GM19438 (cell line): Measurements from ENCODE around the gene C5orf46.
A peak's percentile ranks its signal among the peaks of the same experiment; 100 is the strongest.
"Not testable (repeated sequence)": the region's sequence is repeated elsewhere in the genome, so short reads cannot be mapped to it uniquely, and the experiment has no call there.

Experiments used
- ATAC-seq: cut with Tn5 transposase; IDR thresholded peaks from one replicate; pipeline ENCODE4 v1.9.1; 2021; ENCODE audit warnings: low read depth; ENCODE audit not compliant: unreplicated experiment

C5orf46 gene

DNA sequence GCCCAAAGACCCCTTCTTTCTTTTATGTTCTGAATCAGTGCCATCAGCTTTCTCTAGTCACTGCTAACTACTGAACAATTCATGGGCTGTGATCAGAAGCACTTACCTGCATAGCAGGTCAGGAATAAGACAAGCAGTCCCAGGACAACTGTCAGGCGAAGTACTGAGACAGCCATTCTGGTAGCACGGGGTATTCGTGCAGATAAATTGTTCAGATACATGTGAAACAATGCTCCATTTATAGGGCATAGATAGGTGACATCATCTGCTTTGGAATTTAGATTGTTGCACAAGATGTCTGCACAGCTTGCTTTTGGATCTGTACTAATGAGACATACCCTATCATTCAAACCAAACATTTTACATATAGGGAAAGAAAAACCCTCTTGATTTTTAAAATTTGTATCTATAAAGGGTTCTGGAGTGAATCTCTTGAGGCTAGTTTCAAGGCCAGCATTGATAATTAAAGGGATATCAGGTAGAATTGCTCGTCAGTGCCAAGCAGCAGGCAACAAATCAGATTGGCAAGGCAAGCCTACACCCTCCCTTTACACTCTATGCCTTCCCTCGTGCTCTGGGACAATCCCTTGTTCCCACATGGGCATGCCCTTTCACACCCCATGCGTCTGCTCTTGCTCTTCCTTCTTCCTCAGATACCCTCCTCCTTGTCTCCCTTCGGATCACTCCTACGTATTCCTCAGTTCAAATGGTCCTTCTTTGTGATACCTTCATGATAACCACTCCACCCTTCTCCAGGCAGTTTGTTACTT is at the start of gene C5orf46:
Gene C5orf46 (minus strand): TSS at position 213 of the 770 bp plus-strand sequence. CDS start 37 bp downstream, at position 176.
- ATAC-seq = no peak

DNA sequence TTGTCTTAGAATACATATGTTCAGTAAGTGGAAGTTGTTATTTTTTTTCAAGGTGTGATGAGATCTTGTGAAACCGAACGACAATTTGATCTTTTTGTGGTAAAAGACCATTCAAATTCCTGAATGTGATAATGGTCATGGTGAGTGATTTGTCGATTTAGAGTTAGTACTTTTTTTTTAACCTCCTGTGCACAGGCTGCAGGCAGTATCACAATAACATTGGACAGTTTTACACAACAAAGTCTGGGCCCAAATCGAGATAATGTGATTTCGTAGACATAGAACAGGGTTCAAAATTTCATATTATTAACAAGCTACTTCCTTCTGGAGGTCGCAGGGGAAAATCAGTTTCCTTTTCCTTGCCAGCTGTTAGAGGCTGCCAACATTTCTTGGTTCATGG is 48.6 kb upstream of the C5orf46 start:
- no peak for ATAC-seq

DNA sequence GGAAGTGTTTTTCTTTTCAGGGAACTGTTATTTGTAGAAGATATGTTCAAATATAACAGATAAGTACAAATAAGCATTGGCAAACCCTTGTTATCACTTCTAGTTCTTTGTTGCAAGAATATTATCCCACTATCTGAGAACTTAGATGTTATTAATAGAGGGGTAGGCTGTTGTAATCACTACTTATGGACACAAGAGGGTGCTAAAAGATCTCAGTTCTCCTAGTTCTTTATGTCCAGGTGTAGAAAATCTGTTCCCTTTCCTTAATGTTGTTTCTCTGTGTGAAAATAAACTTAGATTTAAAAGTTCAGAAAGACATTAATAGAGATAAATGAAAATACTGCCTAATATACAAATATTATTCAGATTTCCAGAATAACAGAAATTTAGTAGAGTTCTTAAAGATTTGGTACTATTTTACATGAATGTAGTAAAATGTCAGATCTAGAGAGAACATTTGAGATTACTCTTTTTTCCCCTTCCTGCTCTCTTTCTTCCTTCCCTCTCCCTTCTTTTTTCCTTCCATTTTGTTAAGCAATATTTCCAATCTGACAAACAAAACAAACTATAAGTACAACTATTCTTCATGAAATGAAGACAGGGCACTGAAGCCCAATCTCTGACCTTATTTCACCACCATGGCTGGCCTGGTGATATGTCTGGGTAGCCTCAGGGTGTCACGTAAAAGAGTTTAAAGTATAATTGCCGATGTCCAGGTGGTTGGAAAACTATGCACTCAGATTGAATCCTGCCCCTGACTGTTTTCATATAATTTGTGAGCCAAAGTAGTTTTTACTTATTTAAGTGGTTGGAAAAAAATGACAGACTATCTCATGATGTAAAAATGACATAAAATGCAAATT is 43.6 kb upstream of the C5orf46 start:
- peak; percentile 80 for ATAC-seq

DNA sequence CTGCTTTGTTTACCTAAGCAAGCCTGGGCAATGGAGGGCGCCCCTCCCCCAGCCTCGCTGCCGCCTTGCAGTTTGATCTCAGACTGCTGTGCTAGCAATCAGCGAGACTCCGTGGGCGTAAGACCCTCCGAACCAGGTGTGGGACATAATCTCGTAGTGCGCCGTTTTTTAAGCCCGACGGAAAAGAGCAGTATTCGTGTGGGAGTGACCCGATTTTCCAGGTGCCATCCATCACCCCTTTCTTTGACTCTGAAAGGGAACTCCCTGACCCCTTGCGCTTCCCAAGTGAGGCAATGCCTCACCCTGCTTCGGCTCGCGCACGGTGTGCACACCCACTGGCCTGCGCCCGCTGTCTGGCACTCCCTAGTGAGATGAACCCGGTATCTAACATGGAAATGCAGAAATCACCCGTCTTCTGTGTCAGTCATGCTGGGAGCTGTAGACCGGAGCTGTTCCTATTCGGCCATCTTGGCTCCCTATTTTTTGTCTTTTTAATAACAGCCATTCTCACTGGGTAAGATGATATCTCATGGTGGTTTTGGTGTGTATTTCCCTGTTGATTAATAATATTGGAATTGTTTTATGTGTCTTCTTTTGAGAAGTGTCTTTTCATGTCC is 40.4 kb upstream of the C5orf46 start:
- ATAC-seq = not testable (repeated sequence)

DNA sequence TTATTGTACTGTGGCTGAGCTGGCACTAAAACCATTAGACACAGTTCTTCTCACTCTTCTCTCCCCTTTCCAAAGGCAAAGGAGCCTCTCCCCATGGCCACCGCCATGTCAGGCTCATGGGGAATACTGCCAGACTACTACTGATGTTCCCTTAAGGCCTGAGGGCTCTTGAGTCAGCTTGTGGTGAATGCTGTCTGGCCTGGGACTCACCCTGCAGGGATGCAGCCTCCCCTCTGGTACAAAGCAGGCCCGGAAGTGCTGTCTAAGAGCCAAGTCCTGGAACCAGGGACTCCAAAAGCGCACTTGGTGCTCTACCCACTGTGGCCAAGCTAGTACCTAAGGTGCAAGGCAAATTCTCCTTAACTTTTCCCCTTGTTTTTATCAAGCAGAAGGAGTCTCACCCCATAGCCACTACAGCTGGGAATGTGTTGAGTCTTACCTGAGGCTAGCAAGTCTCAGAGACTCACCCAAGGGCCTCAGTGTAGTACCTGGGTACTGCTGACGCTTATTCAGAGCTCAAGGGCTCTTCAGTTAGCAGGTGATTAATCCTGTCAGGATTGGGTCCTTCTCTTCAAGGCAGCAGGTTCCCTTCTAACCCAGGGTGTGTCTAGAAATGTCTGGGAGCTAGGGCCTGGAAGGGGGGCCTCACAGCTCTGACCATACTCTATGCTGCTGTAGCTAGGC is 33.2 kb upstream of the C5orf46 start:
- ATAC-seq = no peak

DNA sequence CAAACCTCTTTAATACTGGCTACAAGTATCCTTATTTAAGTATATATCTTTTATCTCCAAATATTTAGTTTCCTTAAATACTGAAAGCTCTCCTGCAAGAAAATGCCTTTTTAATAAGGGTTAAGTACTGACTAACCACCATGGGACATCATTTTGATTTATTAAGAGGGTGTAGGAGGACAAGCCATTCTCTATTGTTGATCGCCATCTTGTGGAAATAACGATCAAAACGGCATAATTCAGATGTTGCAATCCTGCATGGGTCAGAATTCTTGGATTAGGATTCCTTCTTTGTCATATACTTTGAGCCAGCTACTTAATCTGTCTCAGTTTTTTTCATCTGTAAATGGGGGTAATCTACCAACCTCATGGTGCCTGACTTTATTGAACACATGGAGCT is 28.7 kb upstream of the C5orf46 start:
- ATAC-seq = no peak

DNA sequence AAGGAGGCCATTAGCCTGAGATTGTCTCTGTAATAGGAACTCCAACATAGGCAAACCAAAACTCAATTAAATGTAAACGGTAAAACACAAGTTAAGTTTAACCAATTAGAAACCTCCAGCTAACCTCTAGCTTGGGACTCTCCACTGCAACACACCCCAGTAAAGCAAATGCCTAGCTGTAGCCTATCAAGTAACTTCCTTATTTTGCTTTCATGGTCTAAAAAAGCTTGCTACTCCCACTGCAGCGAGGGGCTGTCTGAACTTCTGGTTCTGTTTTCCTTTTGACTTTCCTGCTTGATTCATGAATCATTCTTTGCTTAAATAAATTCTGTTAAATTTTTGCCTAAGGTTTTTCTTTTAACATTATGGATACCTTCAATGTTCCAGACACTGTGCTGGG is 24.4 kb upstream of the C5orf46 start:
- no peak for ATAC-seq

DNA sequence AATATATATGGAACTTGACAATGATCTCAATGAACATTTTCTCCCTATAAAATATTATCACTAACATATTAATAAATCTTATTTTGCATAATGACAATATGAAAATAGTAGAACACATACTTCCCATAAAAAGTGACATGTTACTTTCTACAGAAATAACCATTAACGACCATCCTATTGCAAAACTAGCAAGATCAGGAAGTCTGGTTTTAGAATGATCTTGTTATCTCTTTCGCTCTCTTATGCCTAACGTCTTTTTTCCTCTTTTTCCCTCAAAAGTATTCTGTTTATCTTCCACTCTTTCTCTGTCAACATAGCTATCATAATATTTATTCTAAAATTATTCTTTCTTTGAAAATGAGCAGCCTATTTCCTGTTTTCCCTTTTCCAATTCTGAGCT is 21.6 kb upstream of the C5orf46 start:
- ATAC-seq = no peak

DNA sequence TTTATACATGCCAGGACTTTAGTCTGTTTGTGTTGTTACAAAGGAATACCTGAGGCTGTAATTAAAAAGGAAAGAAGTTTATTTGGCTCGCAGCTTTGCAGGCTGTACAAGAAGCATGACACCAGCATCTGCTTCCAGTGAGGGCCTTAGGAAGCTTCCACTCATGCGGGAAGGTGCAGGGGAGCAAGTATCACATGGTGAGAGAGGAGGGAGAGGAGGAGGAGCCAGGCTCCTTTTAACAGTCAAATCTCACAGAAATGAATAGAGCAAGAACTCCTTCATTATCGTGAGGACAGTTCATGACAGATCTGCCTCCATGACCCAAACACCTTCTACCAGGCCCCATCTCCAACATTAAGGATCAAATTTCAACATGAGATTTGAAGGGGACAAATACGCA is 18.7 kb upstream of the C5orf46 start:
- ATAC-seq = no peak

DNA sequence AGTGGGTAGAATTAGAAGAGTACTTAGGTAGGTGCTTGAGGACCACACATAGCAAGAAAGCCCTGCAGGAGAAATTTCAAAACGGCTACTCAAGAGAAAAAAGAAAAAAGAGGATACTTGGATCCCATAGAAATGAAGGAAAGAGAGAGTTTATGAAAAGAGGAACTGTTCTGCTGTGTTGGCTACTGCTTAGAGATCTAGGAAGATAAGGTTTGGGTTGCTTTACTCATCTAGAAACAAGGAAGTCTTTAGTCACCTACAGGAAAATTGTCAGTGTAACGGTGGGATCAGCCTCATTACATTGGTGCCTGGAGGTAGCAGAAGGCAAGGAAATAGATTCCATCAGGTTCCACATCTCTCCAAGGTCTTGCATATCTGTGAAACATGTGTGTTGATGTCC is 14.8 kb upstream of the C5orf46 start:
- no peak for ATAC-seq

DNA sequence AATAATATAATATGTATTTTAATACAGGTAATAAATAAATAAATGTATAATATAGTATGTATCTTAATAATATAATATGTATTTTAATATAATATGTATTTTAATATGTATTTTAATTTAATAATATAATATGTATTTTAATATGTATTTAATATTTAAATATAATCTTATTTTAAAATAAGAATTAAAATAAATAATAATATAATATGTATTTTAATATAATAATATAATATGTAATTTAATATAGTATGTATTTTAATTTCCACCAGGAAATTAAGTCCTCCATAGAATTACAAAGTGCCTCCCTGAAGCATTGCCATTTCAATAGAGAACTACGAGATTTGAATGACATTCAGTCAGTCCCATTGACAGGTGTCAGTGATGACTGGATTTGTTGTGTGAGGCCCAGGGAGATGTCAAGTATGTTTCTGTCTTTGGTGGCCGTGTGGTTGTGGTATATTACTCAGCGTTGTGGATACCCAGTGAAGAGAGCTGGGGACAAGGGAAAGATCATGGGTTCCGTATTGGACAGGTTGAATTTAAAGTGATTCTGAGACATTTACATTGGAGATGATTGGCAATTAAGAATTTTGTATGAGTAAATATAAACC is 14.2 kb upstream of the C5orf46 start:
- no peak for ATAC-seq

DNA sequence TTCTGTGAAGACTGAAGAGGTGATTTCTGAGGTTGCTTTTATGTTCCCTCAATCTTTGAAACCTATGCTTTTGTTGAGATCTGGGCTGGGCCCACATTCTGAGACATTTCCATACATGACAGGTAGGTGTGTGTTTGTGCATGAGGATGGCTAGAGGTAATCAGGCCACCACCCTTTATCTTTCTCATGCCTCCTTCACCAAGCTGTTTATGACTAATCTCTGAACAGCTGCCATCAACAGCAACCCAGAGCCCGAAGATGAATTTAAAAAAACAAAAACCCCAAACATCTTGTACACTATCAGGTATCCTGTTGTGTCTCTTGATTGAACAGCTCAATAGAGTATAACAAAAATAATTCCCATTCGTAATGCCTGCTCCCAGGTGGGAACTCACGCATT is 12.6 kb upstream of the C5orf46 start:
- no peak for ATAC-seq

DNA sequence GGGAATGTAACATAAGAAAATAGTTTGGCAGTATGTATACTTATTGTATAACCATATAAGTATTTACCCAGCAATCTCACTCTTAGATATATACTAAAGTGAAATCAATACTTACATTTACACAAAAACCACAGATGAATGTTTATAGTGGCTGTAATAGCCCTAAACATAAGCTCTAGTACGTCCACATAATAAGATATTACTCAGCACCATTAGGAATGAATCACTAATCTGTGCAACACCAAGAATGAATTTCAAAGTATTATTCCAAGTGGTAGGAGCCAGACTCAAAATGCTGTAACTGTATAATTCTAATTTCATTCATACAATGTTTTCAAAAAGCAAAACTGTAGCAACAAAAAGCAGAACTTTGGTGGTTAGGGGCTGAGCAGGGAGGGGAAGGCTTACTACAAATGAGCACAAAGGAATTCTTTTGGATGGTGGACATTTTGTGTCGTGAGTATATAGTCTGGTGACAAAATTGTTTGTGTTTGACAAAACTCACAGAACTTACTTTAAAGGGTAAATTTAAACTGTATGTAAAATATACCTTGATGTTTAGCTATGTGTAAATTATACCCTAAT is 11.9 kb upstream of the C5orf46 start:
- no peak for ATAC-seq

DNA sequence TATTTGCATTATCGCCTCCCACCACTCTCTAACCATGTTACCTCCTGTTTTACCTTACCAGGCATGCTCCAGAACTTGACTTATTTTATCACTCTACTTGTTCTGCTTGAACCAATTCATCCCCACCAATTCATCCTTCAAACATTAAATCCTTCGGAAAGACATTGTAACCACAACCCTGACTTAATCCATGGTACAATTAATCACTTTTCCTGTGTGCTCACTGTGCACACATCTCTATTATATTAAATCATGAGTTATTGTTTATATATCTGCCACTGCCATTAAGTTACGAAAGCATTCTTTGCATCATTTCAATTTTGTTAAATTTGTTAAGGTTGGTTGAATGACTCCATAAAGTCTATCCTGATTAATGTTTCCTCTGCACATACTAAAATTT is 7.4 kb upstream of the C5orf46 start:
- no peak for ATAC-seq

DNA sequence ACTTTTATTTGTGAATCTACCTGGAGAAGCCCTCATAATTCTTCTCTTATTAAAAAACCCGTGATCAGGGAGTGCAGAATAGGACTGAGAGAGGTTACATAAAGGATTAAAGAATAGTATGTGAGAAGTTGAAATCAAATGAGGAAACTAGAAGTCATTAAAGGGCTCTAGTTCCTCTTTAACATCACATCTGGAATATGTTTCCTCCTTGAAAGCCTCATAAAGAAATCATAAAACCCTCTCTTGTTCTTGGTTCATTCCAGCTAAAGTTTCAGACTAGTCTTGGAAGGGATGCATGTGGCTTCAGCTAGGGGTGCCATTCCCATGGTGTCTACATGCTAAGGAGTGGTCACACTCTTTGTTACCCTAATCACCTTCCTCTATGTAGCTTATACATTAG is 5.7 kb upstream of the C5orf46 start:
- ATAC-seq = no peak

DNA sequence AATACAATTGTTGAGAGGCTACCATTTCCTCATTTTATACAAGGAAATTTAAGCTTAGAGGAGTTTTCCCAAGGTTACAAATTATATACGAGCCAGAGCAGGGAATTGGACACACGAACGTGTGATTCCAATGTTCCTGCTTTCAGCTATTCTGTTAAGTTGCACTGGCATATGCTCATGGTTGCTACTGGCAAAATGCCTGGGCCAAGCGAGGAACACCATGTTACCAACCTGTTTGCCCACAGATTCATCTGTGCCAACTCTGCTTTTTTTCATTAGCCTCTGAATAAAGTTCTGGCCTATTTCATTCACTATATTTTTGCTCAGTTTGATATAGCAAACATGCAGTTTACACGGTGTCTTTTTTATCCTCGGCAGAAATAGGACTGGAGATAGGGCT is 5.1 kb upstream of the C5orf46 start:
- ATAC-seq = no peak

DNA sequence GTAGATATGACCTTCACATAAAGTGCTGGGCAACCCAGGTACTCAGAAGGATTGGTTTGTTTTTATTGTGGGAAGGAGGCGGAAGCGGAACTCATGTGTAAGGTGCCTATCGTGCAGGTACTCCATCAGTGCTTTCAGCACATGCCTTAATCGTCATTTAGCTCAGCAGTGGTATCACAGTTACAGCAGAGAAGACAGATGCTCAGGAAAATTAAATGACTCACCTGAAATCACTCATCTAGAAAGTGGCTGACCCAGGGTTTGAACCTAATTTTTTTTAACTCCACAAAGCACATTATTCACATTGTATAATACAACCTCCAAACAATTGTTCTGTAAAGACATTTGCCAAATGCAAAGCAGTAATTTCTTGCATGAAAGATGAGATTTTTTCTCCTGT is 2.2 kb downstream of the C5orf46 start:
- ATAC-seq = no peak

DNA sequence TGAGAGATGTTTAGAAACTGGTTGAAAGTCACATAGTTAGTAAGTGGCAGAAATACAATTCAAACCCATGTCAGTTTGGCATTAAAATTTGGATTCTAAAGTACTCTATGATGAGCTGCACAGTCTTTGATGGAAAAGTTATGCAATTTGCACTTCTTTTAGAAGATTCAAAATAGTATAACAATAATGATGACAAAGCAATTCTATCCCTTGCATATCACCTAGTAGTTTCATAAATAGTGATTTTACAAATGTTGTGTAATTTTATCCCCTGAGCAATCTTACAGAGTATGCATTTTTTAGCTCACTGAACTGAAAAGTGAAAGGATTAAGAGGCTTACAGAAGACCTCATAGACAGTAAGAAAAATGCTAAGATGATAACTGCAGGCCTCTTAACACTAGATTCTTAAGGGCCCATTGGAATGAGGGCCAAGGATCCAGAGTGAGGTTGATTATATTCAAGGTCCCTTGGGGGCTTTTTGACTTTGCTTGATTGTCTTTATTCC is 3.7 kb downstream of the C5orf46 start:
- ATAC-seq = no peak

DNA sequence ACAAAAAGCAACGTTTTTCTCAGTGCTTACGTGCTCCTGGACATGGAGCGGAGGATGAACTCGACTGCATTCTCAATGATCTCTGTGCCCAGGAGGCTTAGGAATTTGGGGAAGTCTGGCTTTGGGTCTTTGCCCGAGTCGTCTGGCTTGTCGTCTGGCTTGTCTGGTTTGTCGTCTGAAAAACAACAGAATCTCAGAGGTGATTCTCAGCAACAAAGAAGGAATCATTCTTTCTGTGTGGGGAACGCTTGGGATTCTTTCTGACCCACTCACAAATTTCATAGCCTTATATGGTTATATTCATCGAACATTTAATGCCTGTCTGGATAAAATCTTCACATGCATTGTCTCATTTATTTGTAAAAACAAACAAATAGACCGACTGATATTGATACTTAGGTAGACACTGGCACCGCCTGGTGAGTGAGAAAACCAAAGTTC is 4.7 kb downstream of the C5orf46 start:
- no peak for ATAC-seq

DNA sequence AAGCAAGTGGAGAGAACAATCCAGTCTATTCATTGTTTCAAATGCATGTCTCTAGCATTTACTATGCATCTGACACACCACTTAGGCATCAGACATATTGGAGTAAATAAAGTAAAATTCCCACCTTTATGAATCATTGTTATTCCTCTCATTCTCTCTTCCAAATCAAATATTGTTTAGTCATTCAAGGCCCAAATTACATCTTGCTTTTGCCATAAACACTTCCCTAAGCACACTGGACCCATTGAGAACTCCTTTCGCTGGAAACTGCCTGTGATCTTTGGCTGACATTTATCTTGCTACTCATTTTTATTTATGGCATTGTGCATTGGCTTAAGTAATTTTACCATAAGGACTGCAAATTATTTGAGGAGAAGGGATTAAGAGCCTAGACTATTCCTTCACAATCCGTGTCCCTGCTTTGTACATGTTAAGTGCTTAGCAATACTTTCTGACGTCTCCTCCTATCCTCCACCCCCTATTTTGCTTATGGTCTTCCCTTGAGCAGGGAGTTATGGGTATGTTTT is 7.4 kb downstream of the C5orf46 start:
- no peak for ATAC-seq
